ENCODE measurements around the gene SLC16A2. TPM values are rescaled to one million over a fixed set of nuclear protein-coding genes. Genes with fewer than 3 reads are reported as not detected.

SLC16A2 gene
- polyA plus RNA-seq, 1 of the 3 experiments (the other 2 are of a cell fraction) = 10.9 TPM

DNA sequence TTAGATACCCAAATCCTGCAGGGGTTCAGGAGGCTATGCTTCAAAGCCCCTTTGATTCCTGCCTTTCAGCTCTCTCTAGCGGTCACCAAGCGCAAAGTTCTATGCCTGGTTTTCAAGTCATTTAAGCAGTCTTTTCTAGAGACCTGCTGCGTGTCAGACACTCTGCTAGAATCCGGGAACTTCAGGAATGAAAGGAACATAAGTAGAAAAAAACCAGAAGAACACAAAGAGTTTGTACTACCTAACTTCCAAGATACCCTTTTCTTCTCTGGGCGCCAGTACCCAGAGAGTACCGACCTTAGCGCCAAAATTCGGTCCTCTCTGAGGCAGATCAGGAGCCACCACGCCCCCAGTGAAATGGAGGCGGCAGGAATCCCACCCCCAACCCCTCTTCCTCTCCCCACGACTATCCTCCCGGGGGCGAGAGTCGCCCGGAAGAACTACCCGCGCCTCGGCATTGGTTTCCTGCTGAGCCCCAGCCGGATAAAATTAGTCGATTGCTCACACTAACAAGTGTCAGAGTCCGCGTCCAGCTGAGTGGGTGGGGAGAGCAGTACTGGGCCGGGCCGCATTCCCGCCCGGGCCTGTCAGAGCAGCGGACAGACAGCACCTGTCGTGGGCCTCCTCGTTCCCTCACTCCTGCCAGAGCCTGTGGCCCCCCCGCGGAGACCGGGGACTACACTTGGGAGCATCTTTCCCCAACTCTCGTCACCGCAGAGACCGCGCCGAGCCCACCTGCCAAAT lies 114.3 kb downstream of the SLC16A2 start:
- no peak overlapping the region for H3K9ac ChIP-seq
- CTCF ChIA-PET = interaction anchor here (0.6 to 4.3 kb wide), 15 partner anchors 9 to 679 kb away, joined by 3 to 36 read pairs (median 4); partner anchors contain the start of gene SLC16A2
- peaks cover 14% of the 10 kb centered on the region; the same call in 1 of the 2 replicates for H3K27me3 ChIP-seq (ENCODE audit: insufficient read depth)
- H3F3A ChIP-seq (replicated peaks; ENCODE audit: insufficient read depth) = peaks cover 9% of the 10 kb centered on the region
- H2AFZ ChIP-seq (ENCODE audit: low read depth) = peak overlapping the region; percentile 87; the same call in 1 of the 2 replicates
- no peaks in the 10 kb centered on the region for H3K9me3 ChIP-seq
- POLR2A ChIA-PET = interaction anchor here (0.9 to 1.7 kb wide), 2 partner anchors 115 kb away, joined by 3 to 5 read pairs; partner anchors contain the start of gene SLC16A2
- 5% methylated on average over 22 of the region's 37 CpGs for WGBS (ENCODE audit: low lambda C conversion rate)
- H3K36me3 ChIP-seq (replicated peaks in 1 of 2; ENCODE audit: control insufficient read depth in 1 of 2, insufficient read depth in 2 of 2, low read length in 1 of 2) = no peaks in the 10 kb centered on the region
- no peaks in the 10 kb centered on the region for H4K20me1 ChIP-seq (ENCODE audit: insufficient read depth)
- H3K27ac ChIP-seq (ENCODE audit: low read depth in 2 of 2, low read length in 1 of 2) = peak overlapping the region; percentile 4 to 72; a peak in 2 of 4 replicates
- peak; percentile 54 for DNase-seq
- no peaks in the 10 kb centered on the region for H3K79me2 ChIP-seq (ENCODE audit: insufficient read depth)
- H3K4me3 ChIP-seq (ENCODE audit: low read depth in 2 of 2, low read length in 1 of 2) = peak overlapping the region; percentile 51 to 57
- peak overlapping the region; percentile 76 for H3K4me2 ChIP-seq
- H3K9me2 ChIP-seq = no peaks in the 10 kb centered on the region
- H3K4me1 ChIP-seq (ENCODE audit: control insufficient read depth in 1 of 2, insufficient read depth in 2 of 2, low read depth in 1 of 2, low read length in 1 of 2) = peaks cover 0 to 5% of the 10 kb centered on the region in 2 experiments; a peak in 1 of 4 replicates
- TF ChIP-seq EZH2phosphoT487 (IDR thresholded peaks at IDR 0.05; ENCODE audit: borderline replicate concordance, low read depth) (no peak), REST (IDR thresholded peaks at IDR 0.05; ENCODE audit: low read depth, low read length) (no peak), PBX3 (IDR thresholded peaks at IDR 0.05) (peak; percentile 60), SIN3A (IDR thresholded peaks at IDR 0.05; ENCODE audit: borderline replicate concordance, low read depth, low read length) (no peak; the same call in 1 of the 2 replicates), MAX (IDR thresholded peaks at IDR 0.05; ENCODE audit: low read depth) (no peak), RFX5 (IDR thresholded peaks at IDR 0.05; ENCODE audit: low read length) (no peak), NFIC (IDR thresholded peaks at IDR 0.05; ENCODE audit: borderline replicate concordance) (no peak), SMC3 (IDR thresholded peaks at IDR 0.05; ENCODE audit: low read depth, low read length) (peak; percentile 42), GATA2 (CRISPR knock-in tag; IDR thresholded peaks at IDR 0.05) (no peak), POLR2AphosphoS5 (IDR thresholded peaks at IDR 0.05; ENCODE audit: low read depth, low read length) (no peak), MEF2A (IDR thresholded peaks at IDR 0.05; ENCODE audit: borderline replicate concordance, low read depth) (no peak), ELF1 (IDR thresholded peaks at IDR 0.05) (no peak), USF1 (IDR thresholded peaks at IDR 0.05; ENCODE audit: borderline replicate concordance, low read depth) (no peak), JUND (IDR thresholded peaks at IDR 0.05) (no peak), RAD21 (IDR thresholded peaks at IDR 0.05; ENCODE audit: low read length) (peak; percentile 78), TCF12 (IDR thresholded peaks at IDR 0.05) (no peak), GABPA (IDR thresholded peaks at IDR 0.05; ENCODE audit: low read depth) (peak; percentile 58), EP300 (IDR thresholded peaks at IDR 0.05; ENCODE audit: borderline replicate concordance in 1 of 2, low read depth in 1 of 2, low read length in 1 of 2) (no peak), TEAD4 (IDR thresholded peaks at IDR 0.05; ENCODE audit: borderline replicate concordance, insufficient read depth) (no peak), NRF1 (IDR thresholded peaks at IDR 0.05; ENCODE audit: low read depth, low read length) (no peak), RCOR1 (IDR thresholded peaks at IDR 0.05; ENCODE audit: low read length) (no peak), YY1 (IDR thresholded peaks at IDR 0.05; ENCODE audit: low read depth) (no peak), RXRA (IDR thresholded peaks at IDR 0.05; ENCODE audit: borderline replicate concordance, low read depth) (no peak)
- TF ChIP-seq, protein P1, sequence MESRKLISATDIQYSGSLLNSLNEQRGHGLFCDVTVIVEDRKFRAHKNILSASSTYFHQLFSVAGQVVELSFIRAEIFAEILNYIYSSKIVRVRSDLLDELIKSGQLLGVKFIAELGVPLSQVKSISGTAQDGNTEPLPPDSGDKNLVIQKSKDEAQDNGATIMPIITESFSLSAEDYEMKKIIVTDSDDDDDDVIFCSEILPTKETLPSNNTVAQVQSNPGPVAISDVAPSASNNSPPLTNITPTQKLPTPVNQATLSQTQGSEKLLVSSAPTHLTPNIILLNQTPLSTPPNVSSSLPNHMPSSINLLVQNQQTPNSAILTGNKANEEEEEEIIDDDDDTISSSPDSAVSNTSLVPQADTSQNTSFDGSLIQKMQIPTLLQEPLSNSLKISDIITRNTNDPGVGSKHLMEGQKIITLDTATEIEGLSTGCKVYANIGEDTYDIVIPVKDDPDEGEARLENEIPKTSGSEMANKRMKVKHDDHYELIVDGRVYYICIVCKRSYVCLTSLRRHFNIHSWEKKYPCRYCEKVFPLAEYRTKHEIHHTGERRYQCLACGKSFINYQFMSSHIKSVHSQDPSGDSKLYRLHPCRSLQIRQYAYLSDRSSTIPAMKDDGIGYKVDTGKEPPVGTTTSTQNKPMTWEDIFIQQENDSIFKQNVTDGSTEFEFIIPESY (IDR thresholded peaks at IDR 0.05; ENCODE audit: borderline replicate concordance, low read depth) = no peak
- TF ChIP-seq, protein P2, sequence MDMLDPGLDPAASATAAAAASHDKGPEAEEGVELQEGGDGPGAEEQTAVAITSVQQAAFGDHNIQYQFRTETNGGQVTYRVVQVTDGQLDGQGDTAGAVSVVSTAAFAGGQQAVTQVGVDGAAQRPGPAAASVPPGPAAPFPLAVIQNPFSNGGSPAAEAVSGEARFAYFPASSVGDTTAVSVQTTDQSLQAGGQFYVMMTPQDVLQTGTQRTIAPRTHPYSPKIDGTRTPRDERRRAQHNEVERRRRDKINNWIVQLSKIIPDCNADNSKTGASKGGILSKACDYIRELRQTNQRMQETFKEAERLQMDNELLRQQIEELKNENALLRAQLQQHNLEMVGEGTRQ (IDR thresholded peaks at IDR 0.05; ENCODE audit: borderline replicate concordance, low read depth, low read length) = no peak
